Chondrocyte (in vitro differentiated cells): ENCODE measurements around the gene MRPL33. TPM values are rescaled to one million over a fixed set of nuclear protein-coding genes. Genes with fewer than 3 reads are reported as not detected.

Source experiments
- DNase-seq: peaks from one replicate; pipeline ENCODE4 v3.0.0; 2021; ENCODE audit warnings: mixed read lengths, low spot score
- H3K27ac Mint-ChIP-seq: one replicate; pipeline ENCODE4 v1.8.0; 2021; ENCODE audit warnings: mild to moderate bottlenecking, moderate library complexity, mixed read lengths; ENCODE audit not compliant: unreplicated experiment
- H3K27me3 Mint-ChIP-seq: 2 replicates; pipeline ENCODE4 v1.8.0; 2021; ENCODE audit warnings: low read depth, mixed read lengths
- H3K36me3 Mint-ChIP-seq: 2 replicates; pipeline ENCODE4 v1.8.0; 2021; ENCODE audit warnings: low read depth, mixed read lengths
- H3K4me1 Mint-ChIP-seq: 2 replicates; pipeline ENCODE4 v1.8.0; 2021; ENCODE audit warnings: low read depth, mild to moderate bottlenecking, mixed read lengths
- H3K4me3 Mint-ChIP-seq: one replicate; pipeline ENCODE4 v1.8.0; 2021; ENCODE audit warnings: mild to moderate bottlenecking, moderate library complexity, mixed read lengths; ENCODE audit not compliant: unreplicated experiment
- H3K9me3 Mint-ChIP-seq: 2 replicates; pipeline ENCODE4 v1.8.0; 2021; ENCODE audit warnings: low read depth, mixed read lengths
- CTCF ChIP-seq: fragments of 200-600 bp; sonication (generic); IDR thresholded peaks from 2 replicates; pipeline ENCODE4 v1.5.0; 2021; ENCODE audit warnings: antibody characterized with exemption, mild to moderate bottlenecking, moderate library complexity
- total RNA-seq: library from RNA; stranded (reverse); gene quantifications from 3 replicates; pipeline ENCODE4 v1.2.1, GENCODE V29; 2021

MRPL33 gene
- total RNA-seq, 1 donor from 2014 or later, result 59.9 TPM

GRCh38 chr2:27724905-27725701 is 46.4 kb upstream of the MRPL33 start:
- no peaks in the 10 kb centered on the region for H3K27me3 Mint-ChIP-seq
- no peak for DNase-seq
- H3K4me3 Mint-ChIP-seq, result no peak overlapping the region
- no peaks in the 10 kb centered on the region for H3K9me3 Mint-ChIP-seq
- H3K36me3 Mint-ChIP-seq, result no peaks in the 10 kb centered on the region
- TF ChIP-seq CTCF, result no peak
- peak overlapping the region; percentile 83 for H3K27ac Mint-ChIP-seq
- peaks cover 58% of the 10 kb centered on the region for H3K4me1 Mint-ChIP-seq

- no peak for DNase-seq
- H3K4me3 Mint-ChIP-seq, result no peak overlapping the region
- no peak for TF ChIP-seq CTCF
- H3K36me3 Mint-ChIP-seq, result no peaks in the 10 kb centered on the region
- no peaks in the 10 kb centered on the region for H3K27me3 Mint-ChIP-seq
- peaks cover 38% of the 10 kb centered on the region for H3K4me1 Mint-ChIP-seq
- no peaks in the 10 kb centered on the region for H3K9me3 Mint-ChIP-seq
- no peak overlapping the region for H3K27ac Mint-ChIP-seq
Observed at GRCh38 chr2:27727257-27727656, 44.3 kb upstream of the MRPL33 start.

- peak overlapping the region; percentile 12 for H3K27ac Mint-ChIP-seq
- no peak overlapping the region for H3K4me3 Mint-ChIP-seq
- H3K4me1 Mint-ChIP-seq, result peaks cover 35% of the 10 kb centered on the region
- DNase-seq, result no peak
- H3K9me3 Mint-ChIP-seq, result no peaks in the 10 kb centered on the region
- TF ChIP-seq CTCF, result no peak
- H3K27me3 Mint-ChIP-seq, result no peaks in the 10 kb centered on the region
- no peaks in the 10 kb centered on the region for H3K36me3 Mint-ChIP-seq
Observed at GRCh38 chr2:27728081-27728858, 43.2 kb upstream of the MRPL33 start.

- no peak overlapping the region for H3K27ac Mint-ChIP-seq
- H3K36me3 Mint-ChIP-seq, result no peaks in the 10 kb centered on the region
- peaks cover 25% of the 10 kb centered on the region for H3K4me1 Mint-ChIP-seq
- no peak for TF ChIP-seq CTCF
- H3K4me3 Mint-ChIP-seq, result no peak overlapping the region
- H3K27me3 Mint-ChIP-seq, result no peaks in the 10 kb centered on the region
- DNase-seq, result no peak
- H3K9me3 Mint-ChIP-seq, result no peaks in the 10 kb centered on the region
Observed at GRCh38 chr2:27729198-27729597, 42.3 kb upstream of the MRPL33 start.

GRCh38 chr2:27729614-27730013 is 41.9 kb upstream of the MRPL33 start:
- Mint-ChIP-seq H3K9me3 (no peaks in the 10 kb centered on the region), H3K4me1 (peaks cover 21% of the 10 kb centered on the region), H3K4me3 (no peak overlapping the region), H3K27ac (no peak overlapping the region), H3K36me3 (no peaks in the 10 kb centered on the region), H3K27me3 (no peaks in the 10 kb centered on the region)
- no peak for DNase-seq
- no peak for TF ChIP-seq CTCF
